Midbrain (tissue), 1 donor: ENCODE measurements around the gene KIF1A.

Source experiments
- DNase-seq: peaks from one replicate; lab custom pipeline; 2025; lab: John Stamatoyannopoulos, UW

Gene KIF1A

DNA sequence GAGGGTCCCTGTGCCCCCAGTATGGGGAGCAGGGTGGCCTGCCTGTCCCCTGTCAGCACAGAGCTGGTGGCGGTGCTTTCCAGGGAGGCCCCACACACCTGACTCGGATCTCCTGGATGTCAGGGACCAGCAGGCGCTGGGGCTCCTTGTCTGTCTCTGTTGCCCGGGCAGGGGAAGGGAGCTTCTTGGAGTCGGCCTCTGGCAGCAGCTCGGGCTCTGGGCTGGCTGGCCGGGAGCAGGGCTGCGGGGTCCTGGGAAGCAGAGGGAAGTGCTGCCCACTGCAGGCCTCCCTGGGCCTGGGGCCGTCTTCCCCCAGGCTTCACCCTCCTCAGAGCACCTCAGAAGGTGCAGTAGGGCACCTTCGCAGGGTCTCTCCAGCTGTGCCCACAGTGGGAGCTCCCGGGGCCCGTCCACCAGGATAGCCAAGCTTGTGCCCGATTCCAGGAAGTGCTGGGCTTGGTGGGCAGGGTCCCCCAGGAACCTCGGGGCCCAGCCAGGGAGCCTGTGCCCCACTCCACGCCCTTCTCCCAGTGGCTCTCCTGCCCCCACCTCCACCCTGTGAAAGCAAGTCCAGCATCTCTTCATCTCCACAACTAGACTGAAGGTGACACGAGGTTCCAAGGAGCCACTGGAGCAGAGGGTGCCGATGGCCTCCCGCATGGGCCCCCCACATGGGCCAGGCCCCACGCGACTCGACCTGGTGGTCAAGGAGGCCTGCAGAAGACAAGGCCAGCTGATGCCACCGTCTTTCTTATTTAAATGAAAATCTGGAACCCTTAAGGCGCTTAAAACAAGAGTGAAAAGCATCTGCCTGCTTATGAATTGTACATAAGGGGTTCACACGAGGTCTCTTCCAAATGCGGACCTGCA, 100.1 kb downstream of the KIF1A start:
- DNase-seq: no peak

DNA sequence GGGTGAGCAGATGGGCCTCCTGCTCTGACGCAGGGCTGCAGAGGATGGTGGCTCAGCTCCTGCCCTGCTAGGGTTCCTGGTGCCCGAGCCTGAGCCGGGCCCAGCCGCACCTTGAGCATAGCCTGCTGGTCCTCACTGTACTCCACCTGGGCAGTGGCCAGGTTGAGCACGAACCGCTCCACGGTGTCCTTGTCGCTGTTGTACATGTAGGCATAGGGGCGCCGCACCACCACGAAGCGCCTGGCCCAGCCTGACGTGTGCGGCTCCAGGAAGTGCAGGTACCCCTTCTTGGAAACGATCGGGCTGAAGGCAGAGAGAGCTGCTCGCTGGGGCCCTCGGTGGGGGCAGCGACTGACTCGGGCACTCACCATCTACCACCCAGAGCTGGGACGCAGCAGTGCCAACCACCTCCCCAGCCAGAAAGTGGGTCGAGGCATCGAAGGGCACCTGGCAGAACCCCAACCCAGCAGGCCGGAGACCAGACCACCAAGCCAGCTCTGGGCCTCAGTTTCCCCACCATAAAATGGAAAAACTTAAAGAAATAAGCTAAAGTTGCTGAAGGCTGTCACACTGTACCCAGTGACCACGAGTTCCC, 101.0 kb downstream of the KIF1A start:
- DNase-seq: no peak

DNA sequence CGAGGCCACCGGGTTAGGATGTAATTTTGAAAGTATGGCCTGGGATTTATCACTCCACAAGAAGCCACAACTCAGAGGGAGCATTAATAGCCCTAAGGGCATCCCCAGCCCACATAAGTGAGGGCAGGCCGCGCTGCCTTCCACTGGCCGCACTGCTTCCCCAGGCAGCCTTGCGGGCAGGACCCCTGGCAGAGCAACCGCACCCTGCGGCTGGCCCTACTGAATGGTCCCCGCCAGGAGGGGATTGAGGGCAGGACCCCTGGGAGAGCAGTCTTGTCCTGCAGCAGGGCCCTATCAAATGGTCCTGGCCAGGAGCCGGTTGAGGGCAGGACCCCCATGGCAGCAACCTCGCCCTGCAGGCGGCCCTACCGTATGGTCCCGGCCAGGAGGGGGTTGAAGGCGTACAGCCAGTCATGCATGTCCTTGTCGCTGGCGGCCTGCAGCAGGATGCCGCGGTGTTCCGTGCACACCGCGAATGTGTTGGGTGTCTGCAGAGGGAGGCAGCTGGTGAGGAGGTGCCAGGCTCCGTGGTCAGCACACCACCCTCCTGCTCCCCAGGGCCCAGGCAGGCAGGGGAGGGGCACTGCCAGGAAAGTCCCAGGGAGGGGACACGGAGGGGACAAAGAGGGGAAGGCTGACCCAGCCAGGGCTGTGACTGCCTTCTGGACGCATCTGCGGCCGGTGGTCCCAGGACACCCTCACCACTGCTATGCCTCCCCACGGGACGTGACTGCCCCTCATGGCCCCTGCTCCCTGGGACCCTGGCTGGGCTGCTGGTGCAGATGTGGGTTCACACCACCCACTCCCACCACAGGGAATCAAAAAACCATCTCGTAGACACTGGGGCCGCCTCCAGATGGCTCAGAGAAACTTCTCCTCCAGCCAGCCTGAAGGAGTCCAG, 102.1 kb downstream of the KIF1A start:
- DNase-seq: no peak

DNA sequence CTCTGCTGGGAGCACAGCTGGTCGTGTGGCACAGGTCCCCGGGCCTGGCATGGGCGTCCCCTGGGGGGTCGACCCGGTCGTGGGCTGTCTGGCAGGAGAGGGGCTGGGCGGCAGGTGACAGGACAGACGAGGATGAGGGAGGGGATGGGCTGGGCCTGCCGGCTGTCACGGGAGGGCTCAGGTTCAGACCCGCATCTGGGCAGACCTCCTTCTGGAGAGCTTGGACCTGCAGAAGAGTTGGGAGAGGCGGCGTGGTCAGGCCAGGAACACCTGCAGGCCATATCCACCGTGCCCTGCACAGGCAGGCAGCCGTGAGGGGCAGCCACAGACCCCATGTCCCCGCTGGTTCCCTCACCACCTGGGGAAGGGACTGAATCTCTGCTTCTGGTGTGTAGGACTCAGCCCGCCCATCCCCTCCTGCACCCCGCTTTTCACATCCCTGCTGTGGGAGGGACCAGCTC, 102.8 kb downstream of the KIF1A start:
- no peak for DNase-seq

DNA sequence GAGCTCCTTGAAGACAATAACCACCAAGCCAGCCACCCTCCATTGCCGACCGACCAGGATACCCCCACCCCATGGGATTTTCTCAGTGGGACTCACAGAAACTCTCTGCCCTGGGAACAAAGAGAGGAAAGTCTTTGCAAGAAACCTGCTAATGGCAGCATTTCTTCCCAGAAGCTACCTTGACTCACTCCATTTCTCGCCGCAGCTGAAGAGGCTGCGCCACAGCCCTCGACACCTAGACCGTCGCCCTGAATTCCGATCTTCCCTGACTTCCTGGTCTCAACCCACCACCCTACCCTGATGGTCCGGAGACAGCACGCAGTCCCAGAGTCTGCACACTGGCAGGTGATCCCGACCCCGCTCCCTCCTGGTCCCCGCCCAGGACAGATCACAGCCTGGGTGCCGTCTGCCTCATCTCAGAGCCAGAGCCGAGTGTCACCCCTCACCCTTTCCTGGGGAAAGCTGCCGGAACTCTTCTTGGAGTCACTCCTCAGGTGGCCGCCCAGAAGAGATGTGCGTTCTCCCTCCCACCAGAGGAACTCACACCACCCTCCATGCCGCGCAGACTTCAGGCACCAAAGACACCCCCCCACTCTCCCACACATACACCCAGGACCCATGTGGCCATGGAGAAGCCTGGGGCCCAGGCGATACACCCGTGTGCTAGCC, 103.8 kb downstream of the KIF1A start:
- no peak for DNase-seq

DNA sequence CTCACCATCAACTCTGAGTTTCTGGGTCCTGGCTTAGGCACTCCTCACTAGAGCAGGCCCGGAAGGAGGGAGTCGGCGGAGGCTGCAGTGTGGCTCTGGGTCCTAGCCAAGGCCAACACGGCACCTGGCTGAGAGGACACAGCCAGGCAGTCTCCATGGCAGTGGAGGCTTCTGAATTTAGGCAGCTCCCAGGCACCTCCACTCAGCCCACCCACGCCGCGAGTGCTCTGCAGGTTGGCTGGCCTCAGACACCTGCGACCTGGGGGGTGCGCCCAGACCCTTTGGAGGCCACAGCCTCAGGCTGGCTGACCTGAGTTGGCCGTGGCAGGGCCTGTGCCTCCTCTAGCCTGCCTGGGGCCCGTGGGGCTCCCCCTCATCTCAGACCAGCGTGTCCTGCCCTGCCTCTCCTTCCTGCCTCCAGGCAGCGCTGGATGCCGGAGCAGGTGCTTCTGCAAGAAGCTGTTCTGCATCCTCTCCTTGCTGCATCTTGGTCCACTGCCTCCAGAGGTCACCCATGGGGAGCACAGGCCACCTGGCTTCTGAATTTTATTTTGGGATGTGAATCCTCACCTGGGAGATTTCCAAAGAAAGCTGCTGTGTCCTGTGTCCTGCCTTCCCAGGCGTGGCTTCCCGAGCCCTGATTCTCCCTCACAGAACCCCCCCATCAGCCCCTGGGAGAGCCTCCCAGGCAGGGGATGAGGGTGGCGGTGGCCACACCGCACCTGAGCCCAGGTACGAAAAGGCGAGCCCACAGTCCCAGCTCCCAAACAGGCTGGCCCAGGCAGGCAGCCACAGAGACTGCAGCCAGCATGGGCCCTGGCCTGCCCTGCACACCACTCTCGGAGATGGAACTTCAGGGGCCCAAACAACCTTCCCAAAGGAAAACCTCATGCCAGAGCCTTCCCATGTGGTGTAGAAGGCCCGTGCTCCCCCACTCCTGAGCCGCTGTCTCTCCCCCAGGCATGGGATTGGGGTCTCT, 105.0 kb downstream of the KIF1A start:
- DNase-seq: no peak

DNA sequence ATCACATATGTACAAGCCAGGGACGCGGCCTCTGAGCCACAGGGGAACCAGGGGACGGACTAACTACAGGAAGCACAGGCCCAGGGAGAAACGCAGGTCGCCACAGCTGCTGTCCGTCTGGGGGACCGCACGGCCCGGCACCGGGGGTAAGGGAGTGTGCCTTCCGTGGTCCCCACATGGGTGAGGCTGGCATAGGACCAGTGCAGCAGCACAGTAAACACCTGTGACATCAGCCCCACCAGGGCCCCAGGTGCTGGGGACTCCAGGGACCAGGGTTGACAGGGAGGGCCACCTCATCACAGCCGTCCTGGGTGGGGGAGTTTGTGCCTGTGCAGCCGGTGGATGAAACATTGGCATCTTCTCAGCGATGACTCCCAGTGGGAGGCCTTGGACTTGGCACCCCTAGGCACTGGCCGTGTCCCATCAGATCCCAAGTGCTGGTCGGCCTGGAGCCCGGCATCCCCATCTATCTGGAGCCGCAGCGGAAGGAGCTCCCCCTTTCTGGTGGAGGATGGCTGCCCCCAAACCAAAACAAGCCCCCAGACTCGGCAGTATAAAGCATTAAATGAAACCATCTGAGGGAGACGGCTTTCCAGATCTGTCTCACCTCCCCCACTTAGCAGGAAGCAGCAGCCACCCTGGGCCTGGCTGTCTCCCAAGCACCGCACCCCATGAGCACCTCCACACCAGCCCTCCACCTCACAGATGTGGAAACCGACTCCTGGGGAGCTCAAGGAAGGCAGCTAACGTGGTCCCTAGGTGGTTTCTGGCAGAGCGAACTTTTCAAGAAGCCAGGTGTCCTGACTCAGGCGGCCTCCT, 105.9 kb downstream of the KIF1A start:
- DNase-seq: no peak

DNA sequence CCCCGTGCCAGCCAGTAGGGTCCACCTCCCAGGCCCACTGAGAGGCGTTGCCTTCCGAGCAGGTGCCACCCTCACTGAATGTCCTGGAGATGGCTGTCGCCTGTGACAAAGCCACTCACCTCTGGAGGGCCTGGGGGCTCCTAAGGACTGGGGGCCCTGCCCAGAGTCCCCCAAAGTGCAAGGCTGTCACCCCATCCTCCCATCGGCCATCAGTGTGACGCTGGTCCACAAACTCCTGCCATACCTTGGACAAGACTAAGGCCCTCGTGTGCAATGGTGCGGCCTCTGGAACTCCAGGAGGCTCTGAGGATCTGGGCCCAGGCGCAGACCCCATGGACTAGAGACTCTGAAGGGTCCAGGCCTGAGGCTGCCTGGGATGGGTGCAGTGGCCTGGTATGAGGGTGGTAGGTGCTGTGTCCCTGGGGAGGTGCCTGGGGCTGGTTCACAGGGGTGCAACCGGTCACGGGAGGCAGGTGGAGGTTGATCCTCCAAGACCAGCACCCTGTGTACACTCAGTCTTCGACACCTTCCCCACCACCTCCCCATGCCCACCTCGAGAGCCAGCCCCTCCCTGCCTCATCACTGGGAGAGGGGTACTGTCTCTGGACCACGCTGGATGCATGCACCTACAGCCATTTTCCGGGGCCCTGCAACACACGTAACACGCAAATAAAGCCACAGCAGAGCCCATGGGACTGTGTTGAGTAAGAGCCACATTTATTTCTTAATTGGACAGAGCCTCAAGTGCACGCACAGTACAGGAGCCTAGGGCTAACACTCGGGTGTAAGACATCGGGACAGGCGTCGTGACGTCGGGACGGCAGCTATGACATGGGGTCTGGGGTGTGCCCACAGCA, 106.7 kb downstream of the KIF1A start:
- DNase-seq: no peak

DNA sequence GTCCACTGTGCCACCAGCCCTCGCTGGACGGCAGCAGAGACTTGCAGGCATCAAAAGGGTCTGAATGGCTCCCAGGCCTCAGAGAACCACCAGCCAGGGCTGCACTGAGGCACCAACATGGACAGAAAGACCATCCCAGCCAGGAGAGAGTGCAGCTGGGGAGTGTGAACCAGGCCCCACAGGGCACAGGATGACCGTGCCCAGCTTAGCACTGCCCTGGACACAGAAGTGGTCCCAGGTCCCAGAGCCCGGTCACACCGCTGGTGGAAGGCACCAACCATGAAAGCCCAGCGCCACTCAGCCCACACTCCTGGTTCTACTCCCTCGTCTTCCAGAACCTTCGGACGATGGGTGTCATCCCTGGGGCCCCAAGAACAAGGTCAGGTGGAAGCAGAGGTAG, 107.9 kb downstream of the KIF1A start:
- DNase-seq: no peak

DNA sequence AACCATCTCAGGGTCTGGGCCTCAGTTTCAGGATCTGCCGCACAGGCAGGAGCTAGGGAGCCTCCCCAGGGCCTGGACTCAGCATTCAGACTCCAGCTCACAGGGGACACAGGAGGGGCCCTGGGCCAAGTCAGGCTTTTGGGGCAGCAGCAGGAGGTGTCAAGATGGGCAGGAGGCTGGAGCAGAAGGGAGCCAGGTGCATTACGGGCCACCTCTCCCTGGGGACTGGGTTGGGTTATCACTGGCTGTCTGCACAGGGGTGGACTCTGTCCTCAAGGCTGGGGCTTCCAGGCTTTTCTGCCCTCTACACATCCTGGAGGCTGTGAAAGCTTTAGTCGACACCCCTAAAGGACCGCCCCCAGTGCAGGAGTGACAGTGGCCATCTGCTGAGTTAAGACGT, 108.3 kb downstream of the KIF1A start:
- no peak for DNase-seq

DNA sequence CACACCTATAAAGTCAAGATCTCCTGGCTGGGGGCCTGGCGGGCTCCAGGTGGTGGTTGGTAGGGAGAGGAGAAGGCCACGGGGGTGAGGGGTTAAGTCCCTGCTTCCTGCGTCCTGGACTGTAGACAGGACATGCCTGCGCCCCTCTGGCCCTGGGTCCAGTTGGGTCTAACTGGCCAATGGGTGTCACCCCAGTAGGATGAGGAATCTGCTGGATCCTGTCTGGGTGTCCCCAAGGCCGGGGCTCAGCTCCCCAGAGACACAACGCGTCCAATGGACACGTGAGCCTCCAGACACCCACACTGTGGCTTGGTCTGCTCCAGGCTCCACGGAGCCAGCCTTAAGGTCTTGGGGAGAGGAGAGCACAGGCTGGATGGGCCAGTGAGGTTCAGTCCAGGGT, 108.7 kb downstream of the KIF1A start:
- no peak for DNase-seq

DNA sequence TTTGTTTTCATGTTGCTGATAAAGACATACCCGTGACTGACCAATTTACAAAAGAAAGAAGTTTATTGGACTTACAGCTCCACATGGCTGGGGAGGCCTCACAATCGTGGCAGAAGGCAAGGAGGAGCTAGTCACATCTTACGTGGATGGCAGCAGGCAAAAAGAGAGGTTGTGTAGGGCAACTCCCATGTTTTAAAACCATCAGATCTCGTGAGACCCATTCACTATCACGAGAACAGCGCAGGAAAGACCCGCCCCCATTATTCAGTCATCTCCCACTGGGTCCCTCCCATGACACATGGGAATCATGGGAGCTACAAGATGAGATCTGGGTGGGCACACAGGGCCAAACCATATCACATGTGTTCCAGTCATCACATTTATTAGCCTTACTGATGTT, 111.6 kb downstream of the KIF1A start:
- DNase-seq: no peak

DNA sequence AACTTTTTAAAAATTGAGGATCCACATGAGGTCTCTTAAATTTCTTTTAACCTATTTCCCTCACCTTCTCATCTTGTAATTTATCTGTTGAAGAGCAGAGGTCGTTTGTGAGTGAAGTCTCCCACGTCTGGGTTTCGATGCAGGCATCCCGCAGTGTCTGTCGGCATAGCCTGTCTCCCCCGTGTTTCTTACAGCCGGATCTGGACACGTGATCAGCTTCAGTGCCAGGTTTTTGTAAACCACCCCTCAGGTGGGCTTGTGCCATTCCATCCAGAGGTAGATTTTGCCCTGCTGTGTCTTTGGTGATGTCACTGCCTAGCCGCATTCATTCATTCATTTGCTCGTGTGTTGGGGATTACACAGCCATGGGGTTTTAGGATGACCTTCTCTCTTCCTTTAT, 112.2 kb downstream of the KIF1A start:
- DNase-seq: no peak

DNA sequence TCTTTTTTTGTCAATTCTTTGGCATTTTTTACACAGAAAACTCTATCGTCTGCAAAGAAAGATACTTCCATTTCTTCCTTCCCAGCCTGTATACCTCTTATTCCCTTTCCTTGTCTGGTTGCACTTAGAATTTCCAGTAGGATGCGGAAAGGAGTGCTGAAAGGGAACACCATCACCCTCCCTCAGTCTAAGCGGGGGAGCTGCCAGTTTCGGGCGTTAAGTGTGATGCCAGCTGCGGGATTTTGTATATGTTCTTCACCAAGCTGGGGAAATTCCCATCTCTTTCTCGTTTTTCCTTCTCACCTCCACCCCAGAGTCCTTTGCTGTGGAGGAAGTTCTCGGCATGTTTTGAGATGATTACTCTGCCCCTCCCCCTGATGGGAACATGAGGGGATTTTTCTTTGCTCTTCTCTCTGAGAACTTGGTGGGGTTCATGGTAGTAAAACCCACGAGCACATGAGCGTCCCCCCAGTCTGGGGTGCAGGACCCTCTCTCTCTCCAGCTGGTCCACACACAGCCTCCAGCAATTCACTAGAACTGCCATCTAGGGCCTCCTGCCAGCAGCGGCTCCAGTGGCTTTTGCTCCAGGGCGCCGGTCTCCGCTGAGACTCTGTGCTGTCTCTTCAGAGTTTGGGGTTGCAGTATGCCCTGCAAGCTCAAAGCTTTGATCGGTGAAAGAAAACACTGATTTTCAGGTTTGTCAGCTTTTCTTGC, 112.8 kb downstream of the KIF1A start:
- no peak for DNase-seq

DNA sequence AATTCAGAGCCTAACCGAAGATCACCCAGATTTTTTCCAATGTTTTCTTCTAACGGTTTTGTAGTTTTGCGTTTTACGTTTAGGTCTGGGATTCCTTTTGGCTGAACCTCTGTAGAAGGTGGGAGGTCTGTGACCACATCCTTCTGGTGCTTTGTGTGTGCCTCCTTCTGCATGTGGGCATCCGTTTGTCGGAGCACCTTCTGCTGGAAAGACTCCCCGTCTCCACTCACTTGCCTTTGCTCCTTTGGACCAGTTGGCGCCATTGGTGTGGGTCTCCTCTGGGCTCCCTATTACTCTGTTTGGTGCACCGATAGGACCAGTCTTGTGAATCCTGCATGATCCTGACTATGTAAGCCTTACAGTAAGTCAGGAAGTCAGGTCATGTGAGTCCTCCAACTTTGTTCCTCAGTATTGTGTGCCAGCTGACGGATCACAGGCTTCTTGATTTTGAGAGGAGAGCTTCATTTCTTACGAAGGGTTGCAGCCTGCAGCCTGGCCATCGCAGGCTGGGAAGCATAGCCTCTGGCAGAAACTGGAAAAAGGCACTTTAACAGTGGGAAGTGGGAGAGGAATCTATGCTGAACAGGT, 114.7 kb downstream of the KIF1A start:
- no peak for DNase-seq

DNA sequence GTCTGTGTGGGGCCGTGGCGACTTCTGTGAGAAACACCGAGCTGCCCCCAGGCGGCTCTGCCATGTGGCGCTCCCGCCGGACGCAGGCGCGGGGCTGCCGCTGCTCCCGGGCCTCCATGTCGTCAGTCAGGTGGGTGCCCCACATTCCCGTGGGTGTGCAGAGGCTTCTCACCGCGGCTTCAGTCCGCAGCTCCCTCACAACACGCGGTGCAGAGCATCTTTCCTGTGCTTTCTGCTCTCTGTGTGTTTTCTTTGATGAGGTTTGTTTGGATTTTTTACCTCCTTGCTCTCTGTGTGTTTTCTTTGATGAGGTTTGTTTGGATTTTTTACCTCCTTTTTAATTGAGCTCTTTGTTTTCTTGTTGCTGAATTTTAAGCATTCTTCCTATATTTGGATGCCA, 115.4 kb downstream of the KIF1A start:
- no peak for DNase-seq

DNA sequence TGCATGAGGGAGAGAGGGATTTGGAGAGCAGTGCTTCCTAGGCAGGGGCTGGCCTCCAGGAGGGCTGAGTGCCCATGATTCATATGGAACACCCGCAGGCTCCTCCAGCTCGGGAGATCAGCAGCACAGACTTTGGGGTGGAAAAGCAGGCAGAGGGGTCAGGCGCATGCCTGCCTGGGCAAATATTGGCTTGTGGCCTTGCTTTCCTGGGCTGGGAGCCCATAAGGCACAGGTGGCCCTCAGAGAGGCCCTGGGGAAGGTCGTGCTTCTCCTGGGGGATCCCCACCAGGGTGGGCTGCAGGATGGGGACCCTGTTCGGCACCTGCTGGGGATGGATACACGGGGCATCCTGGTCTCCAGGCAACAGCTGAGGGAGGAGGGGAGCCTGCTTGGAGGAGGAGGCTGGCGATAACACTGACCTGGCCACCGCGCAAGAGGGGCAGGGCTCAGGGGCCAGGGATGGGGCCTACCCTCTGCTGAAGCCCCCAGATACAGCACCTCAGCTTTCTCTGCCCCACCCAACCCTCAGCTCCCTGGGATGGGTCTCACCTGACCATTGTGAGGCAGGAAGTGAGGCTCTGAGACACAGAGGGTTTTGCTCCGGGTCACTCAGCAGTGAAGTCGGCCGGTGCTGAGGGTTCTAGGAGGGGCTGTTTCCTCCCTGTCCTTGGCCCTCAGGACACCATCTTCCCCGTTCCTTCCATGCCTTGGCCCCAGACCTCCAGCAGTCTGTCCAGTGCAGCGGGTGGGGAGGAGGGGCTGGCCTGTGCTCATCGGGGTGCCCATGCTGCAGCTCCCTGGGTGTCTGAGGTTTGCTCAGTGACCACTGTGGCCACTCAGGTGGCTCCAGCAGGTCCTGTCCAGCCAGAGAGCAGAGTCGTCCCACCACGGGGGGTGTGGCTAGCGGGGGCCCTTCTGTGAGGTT, 116.3 kb downstream of the KIF1A start:
- no peak for DNase-seq
